ENCODE measurements around the gene FGF4.

GRCh38 chr11:69730500-69730899 lies 44.6 kb downstream of the FGF4 start:
- TF ChIP-seq CTCF (IDR thresholded peaks at IDR 0.05 in 2 of 3, conservative IDR thresholded peaks at IDR 0.05 in 1 of 3; ENCODE audit: borderline replicate concordance in 1 of 3, insufficient read depth in 1 of 3, low read depth in 2 of 3, low read length in 2 of 3) (no peak), POLR2A (IDR thresholded peaks at IDR 0.05; ENCODE audit: borderline replicate concordance, extremely low read depth, insufficient read depth, insufficient read length) (no peak), ZFX (IDR thresholded peaks at IDR 0.05) (no peak), TCF7L2 (IDR thresholded peaks at IDR 0.05; ENCODE audit: borderline replicate concordance, extremely low read depth, insufficient read depth, insufficient read length) (no peak)

Measured in HCT116 (cell line).